ENCODE measurements around the gene TARBP2.
A peak's percentile ranks its signal among the peaks of the same experiment; 100 is the strongest.

Gene TARBP2

DNA sequence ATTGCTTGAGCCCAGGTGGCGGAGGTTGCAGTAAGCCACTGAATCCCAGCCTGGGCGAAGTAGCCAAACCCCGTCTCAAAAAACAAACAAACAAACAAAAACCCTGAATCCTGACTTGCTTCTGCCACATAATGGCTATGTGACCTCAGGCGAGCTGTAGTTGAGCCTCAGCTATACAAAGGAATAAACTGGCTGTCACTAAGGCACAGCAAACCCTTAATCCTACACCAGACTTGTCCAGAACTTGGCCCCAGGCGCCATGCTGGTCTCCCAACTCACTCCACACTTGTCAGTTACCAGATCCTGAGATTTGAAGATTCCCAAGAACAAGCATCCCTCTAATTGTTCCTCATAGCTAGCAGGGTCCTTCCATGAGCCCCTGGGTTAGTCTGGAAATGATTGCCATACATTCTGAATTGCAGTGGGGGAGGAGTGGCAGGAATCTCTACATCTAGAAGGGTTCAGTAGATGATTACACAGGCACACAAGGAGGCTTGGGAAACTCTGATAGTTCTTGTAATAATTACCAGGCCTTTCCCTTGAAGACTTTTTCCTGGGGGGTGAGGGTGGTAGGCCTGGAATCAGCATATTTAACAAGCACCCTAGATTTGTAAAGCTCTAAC is 11.7 kb upstream of the TARBP2 start:
- Histone ChIP-seq H3K9ac (ENCODE audit: low read depth, low read length) (no peak overlapping the region), H3K9me3 (ENCODE audit: control insufficient read depth, insufficient read depth, low read length) (no peaks in the 10 kb centered on the region), H3K27me3 (ENCODE audit: control insufficient read depth, insufficient read depth, low read length) (no peaks in the 10 kb centered on the region), H3K36me3 (ENCODE audit: control insufficient read depth, insufficient read depth, low read length) (peaks cover 18% of the 10 kb centered on the region), H3K4me3 (ENCODE audit: low read depth, low read length) (no peak overlapping the region), H3K4me1 (ENCODE audit: control insufficient read depth, insufficient read depth, low read length) (peaks cover 8% of the 10 kb centered on the region)

DNA sequence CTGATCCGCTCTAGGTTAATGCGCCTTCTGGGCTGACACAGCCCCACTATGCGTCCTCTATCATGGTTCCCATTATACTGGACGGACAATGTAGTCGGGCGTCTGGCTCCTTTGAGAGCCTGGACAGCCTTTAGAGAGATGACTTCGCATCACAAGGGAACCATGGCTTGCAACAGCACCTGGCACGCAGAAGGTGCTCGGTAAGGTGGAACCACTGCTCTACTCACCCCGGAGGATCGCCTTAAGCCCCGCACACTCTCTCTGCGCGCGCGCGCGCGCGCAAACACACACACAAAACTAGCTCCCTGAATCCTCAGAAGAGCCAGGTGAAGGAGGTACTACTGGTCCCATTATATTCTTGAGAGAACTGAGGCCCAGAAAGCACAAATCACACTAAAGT is 8.9 kb upstream of the TARBP2 start:
- no peaks in the 10 kb centered on the region for H3K27me3 ChIP-seq (ENCODE audit: control insufficient read depth, insufficient read depth, low read length)
- H3K36me3 ChIP-seq (ENCODE audit: control insufficient read depth, insufficient read depth, low read length), result no peaks in the 10 kb centered on the region
- peaks cover 16% of the 10 kb centered on the region for H3K4me1 ChIP-seq (ENCODE audit: control insufficient read depth, insufficient read depth, low read length)
- H3K4me3 ChIP-seq (ENCODE audit: low read depth, low read length), result peak overlapping the region; percentile 56
- peak overlapping the region; percentile 49 for H3K9ac ChIP-seq (ENCODE audit: low read depth, low read length)
- no peaks in the 10 kb centered on the region for H3K9me3 ChIP-seq (ENCODE audit: control insufficient read depth, insufficient read depth, low read length)

DNA sequence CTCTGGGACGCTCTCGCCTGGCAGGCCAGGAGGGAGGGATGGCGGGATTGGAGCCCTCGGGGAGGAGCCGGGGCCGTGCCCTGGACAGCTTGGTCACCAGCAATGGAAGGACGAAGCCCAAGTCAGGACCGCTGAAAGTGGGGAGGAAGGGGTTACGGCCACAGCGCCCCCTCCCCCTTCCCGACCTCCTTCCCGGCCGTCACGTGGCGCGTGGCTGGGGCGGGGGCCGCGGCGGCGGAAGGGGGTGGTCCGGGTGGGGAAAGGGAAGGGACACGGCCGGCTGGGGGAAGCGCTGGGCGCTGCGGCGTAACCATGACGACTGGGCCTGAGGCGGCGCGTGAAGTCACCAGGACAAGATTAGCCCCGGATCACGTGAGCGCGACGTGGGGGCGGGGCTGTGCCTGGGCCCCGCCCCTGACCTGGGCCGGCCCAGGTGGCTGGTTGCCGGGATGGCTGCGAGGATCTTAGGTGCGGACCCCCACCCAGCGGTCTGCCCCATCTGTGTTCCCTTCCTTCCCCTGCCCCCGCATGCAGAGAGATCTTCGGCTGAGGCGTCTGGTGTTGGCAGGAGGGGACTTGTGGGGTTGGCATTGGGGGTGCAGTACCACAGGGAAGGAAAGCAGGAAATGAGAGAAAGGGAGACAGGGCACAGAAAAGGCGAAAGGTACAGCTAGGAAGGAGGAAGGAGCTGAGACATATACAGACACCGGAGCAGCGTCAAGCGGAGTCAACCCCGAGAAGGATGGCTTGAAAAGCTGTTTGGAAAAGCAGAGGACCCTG is 8.1 kb upstream of the TARBP2 start:
- Histone ChIP-seq H3K36me3 (ENCODE audit: control insufficient read depth, insufficient read depth, low read length) (no peaks in the 10 kb centered on the region), H3K9ac (ENCODE audit: low read depth, low read length) (peak overlapping the region; percentile 51), H3K9me3 (ENCODE audit: control insufficient read depth, insufficient read depth, low read length) (no peaks in the 10 kb centered on the region), H3K4me3 (ENCODE audit: low read depth, low read length) (peak overlapping the region; percentile 65), H3K4me1 (ENCODE audit: control insufficient read depth, insufficient read depth, low read length) (peaks cover 20% of the 10 kb centered on the region), H3K27me3 (ENCODE audit: control insufficient read depth, insufficient read depth, low read length) (no peaks in the 10 kb centered on the region)

DNA sequence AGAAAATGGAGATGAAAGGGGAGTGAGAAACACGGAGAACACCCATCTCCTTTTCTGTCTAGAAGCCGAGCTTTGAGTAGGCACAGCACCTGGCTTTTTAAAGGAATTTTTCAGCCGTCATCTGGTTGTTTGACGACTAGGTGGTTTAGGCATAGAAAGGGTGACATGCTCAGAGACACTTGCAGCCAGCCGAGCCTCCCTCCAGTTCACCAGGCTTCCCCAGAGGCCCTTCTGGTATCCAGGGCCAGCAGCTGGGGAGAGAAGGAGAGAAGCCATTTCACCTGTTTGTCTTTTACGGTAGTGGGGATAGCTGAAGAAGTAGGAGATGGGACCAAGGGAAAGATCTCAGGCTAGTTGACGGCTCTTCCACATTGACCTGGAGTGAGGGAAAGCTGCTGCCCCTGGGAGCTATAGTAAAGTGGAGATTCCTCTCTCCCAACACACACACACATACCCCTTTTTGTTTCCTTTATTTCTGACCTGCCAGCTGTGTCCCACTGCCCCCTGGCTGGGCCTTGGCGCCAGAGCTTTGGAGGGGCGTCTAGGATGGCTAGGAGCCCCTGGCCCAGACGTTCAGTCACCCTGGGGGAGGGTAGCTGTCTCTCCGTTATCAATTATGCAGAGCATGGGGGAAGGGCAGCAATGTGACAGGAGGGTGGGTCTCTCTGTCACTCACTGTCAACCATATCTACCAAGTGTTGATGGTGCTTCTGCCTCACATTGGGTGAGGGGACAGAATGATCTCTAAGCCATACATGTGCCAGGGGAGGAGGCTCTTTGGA is 7.3 kb upstream of the TARBP2 start:
- H3K9me3 ChIP-seq (ENCODE audit: control insufficient read depth, insufficient read depth, low read length), result no peaks in the 10 kb centered on the region
- H3K4me3 ChIP-seq (ENCODE audit: low read depth, low read length), result peak overlapping the region; percentile 65
- H3K4me1 ChIP-seq (ENCODE audit: control insufficient read depth, insufficient read depth, low read length), result peaks cover 26% of the 10 kb centered on the region
- no peaks in the 10 kb centered on the region for H3K27me3 ChIP-seq (ENCODE audit: control insufficient read depth, insufficient read depth, low read length)
- no peaks in the 10 kb centered on the region for H3K36me3 ChIP-seq (ENCODE audit: control insufficient read depth, insufficient read depth, low read length)
- peak overlapping the region; percentile 51 for H3K9ac ChIP-seq (ENCODE audit: low read depth, low read length)

DNA sequence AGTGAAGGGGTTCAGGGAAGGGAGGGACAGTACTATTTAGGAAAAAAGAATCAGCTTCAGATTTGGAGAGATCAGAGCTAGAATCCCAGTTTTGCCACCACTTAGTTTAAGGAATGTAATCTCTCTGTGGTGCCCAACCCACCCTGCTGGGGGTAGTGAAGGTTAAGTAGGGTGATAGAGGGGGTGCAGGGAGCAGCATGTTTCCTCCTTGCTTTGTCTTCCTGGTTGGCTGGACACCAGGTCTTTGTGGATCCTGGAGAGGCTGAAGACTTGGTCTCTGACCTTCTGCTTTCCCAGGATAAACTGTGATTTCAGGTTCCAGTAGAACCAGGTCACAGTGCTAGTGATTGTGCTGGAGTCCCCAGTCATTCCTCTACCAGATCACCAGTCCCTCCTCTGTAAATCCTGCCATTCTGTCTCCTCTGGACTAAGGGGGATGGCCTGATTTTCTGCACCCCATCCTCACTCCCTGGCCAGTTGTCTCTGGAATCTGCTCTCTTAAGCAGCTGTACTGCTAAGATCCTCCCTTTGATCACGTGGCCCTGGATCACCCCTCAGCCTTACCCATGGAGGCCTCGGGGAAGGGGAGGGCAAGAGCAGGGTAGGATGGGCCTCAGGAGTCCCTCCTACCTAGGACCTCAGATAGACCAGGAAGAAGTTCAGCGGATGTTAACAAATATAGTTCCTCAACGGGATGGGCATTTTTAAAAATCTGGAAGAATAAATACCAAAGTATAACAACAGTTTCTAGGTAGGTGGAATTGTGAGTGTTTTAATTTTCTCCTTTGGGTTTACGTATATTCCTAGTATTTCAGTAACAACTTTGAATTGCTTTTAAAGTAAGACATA is 5.0 kb upstream of the TARBP2 start:
- Histone ChIP-seq H3K9me3 (ENCODE audit: control insufficient read depth, insufficient read depth, low read length) (no peaks in the 10 kb centered on the region), H3K36me3 (ENCODE audit: control insufficient read depth, insufficient read depth, low read length) (no peaks in the 10 kb centered on the region), H3K27me3 (ENCODE audit: control insufficient read depth, insufficient read depth, low read length) (no peaks in the 10 kb centered on the region), H3K4me3 (ENCODE audit: low read depth, low read length) (no peak overlapping the region), H3K9ac (ENCODE audit: low read depth, low read length) (peak overlapping the region; percentile 26), H3K4me1 (ENCODE audit: control insufficient read depth, insufficient read depth, low read length) (peaks cover 28% of the 10 kb centered on the region)

DNA sequence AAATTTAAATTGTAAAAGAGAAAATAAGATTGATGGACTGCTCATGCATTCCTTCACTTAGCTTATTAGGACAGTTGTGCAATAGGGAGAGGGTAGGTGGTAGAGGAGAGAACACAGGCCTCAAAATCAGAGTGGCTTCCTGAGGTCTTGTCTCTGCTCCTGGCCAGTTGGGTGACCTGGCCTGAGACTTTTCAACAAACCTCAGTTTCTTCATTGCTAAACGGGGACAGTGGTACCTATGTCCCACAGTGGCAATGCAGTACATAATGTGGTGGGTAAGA is 4.4 kb upstream of the TARBP2 start:
- Histone ChIP-seq H3K9ac (ENCODE audit: low read depth, low read length) (no peak overlapping the region), H3K27me3 (ENCODE audit: control insufficient read depth, insufficient read depth, low read length) (no peaks in the 10 kb centered on the region), H3K4me1 (ENCODE audit: control insufficient read depth, insufficient read depth, low read length) (peaks cover 30% of the 10 kb centered on the region), H3K4me3 (ENCODE audit: low read depth, low read length) (no peak overlapping the region), H3K36me3 (ENCODE audit: control insufficient read depth, insufficient read depth, low read length) (no peaks in the 10 kb centered on the region), H3K9me3 (ENCODE audit: control insufficient read depth, insufficient read depth, low read length) (no peaks in the 10 kb centered on the region)

DNA sequence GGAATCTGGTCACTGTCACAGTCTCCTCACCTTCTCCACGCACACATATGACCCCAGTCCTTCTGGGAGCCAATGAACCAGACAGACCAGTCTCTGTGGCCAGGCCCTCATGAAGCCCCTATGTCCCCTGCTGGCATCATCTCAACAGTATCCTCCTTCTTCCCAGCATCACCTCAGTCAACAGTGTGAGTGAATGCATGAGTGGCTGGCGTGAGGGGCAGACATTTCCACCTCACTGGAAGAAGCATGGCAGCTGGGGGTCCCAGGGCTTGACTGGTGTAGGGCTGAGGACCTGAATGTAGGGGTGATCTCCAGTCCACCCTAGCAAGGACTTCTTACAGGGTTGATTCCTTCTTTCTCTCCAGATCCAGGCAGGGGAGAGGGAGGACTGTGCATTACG is 3.6 kb upstream of the TARBP2 start:
- no peak overlapping the region for H3K4me3 ChIP-seq (ENCODE audit: low read depth, low read length)
- H3K36me3 ChIP-seq (ENCODE audit: control insufficient read depth, insufficient read depth, low read length), result no peaks in the 10 kb centered on the region
- H3K9ac ChIP-seq (ENCODE audit: low read depth, low read length), result no peak overlapping the region
- no peaks in the 10 kb centered on the region for H3K9me3 ChIP-seq (ENCODE audit: control insufficient read depth, insufficient read depth, low read length)
- H3K4me1 ChIP-seq (ENCODE audit: control insufficient read depth, insufficient read depth, low read length), result peaks cover 30% of the 10 kb centered on the region
- no peaks in the 10 kb centered on the region for H3K27me3 ChIP-seq (ENCODE audit: control insufficient read depth, insufficient read depth, low read length)

DNA sequence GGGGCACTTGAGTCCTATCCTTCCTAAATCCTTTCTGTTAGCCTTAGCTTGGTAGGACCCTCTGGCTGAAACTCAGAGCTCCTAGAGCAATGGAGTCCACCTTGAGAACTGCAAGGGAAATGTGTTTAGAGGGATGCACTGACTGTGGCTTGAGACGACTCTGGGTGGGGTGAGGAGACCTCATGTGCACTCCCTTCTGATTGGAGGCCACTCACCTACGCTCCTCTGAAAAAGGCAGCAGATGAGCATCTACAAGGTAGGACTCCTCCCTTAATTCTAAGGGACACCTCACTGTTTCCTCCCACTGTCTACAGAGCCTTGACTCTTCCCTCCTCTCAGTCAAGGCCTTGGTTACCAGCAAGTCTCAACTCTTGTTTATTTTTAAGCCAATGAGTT is 2.9 kb upstream of the TARBP2 start:
- H3K4me1 ChIP-seq (ENCODE audit: control insufficient read depth, insufficient read depth, low read length), result peaks cover 30% of the 10 kb centered on the region
- peaks cover under 1% of the 10 kb centered on the region for H3K36me3 ChIP-seq (ENCODE audit: control insufficient read depth, insufficient read depth, low read length)
- H3K9ac ChIP-seq (ENCODE audit: low read depth, low read length), result no peak overlapping the region
- H3K9me3 ChIP-seq (ENCODE audit: control insufficient read depth, insufficient read depth, low read length), result no peaks in the 10 kb centered on the region
- no peaks in the 10 kb centered on the region for H3K27me3 ChIP-seq (ENCODE audit: control insufficient read depth, insufficient read depth, low read length)
- H3K4me3 ChIP-seq (ENCODE audit: low read depth, low read length), result peak overlapping the region; percentile 88

DNA sequence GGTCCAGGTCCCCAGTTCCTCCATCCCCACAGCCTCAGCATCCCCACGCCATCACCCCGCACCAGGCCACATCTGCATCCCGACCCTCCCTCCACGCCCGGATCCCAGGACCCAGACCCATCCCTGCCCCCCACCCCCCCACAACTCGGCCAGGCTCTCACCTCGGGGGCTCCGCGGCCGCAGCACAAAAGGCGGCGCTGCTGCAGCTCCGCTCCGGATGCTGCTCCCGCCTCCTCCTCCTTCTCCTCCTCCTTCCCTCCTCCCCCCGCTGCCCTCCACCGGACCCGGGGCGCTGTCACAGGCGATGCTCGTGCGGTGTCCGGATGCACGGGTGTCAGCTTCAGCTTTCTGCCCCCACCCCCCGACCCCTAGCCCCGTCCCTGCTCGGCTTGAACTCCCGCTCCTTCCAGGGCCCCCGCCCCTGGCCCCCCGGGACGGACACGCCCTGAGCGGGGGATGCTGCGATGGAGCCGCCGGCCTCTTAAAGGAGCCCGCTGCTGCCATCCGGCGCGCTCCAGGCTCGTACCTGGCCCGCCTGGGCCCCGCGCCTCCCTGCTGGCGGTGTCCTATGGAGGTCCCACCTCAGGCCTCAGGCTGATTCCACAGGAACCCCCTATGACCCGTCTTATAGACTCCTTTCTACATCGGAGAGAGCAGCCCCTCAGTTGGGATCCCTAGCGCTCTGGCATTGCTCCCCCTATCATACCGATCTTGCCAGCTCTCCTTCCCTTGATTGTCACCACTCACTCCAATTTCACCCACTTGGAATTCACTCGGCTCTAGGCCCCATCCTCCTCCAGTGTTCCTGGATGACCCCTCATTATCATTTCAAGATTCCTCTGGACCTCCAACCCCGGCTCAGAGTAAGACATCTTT is 1.6 kb upstream of the TARBP2 start, which contains the start of gene MAP3K12:
Gene MAP3K12, minus strand, starts transcription at position 193 of the 876 bp plus-strand sequence. CDS start 12,067 bp downstream, outside the sequence.
- Histone ChIP-seq H3K4me1 (ENCODE audit: control insufficient read depth, insufficient read depth, low read length) (peaks cover 23% of the 10 kb centered on the region), H3K9me3 (ENCODE audit: control insufficient read depth, insufficient read depth, low read length) (no peaks in the 10 kb centered on the region), H3K27me3 (ENCODE audit: control insufficient read depth, insufficient read depth, low read length) (no peaks in the 10 kb centered on the region), H3K4me3 (ENCODE audit: low read depth, low read length) (peak within 1 kb of the TSS; percentile 88), H3K36me3 (ENCODE audit: control insufficient read depth, insufficient read depth, low read length) (peaks cover 10% of the 10 kb centered on the region), H3K9ac (ENCODE audit: low read depth, low read length) (peak within 1 kb of the TSS; percentile 50)

DNA sequence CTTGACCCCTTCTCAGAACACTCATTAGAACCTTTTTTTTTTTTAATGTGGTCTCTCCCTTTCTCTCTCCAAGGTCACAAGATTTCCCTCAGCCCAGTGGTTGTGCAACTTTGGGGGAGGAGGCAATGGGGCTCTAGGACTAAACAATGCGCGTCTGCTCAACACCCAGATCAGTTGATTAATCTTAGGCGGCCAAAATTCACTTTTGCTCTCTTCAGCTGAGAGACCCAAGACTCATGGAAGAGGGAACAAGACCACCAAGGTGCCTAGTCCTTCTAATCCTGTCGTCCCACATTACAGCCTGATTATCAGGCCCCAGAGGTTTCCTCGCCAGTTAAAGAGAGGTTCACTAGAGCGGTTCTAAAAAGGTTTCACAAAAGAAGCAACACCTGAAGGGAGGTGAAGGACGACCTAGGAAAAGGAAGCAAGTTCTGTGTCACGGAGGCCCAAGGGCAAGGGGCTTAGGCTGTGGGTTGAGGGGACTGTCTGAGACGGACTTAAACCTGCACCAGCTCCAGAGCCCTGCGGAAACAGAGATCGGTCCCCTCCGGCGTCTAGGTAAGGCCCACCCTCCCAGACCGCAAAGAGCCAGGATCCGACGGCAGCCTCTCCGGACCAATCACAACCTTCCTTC is 824 bp upstream of the TARBP2 start:
- Histone ChIP-seq H3K4me3 (ENCODE audit: low read depth, low read length) (peak overlapping the region; percentile 88), H3K36me3 (ENCODE audit: control insufficient read depth, insufficient read depth, low read length) (peaks cover 18% of the 10 kb centered on the region), H3K4me1 (ENCODE audit: control insufficient read depth, insufficient read depth, low read length) (peaks cover 23% of the 10 kb centered on the region), H3K9ac (ENCODE audit: low read depth, low read length) (no peak overlapping the region), H3K9me3 (ENCODE audit: control insufficient read depth, insufficient read depth, low read length) (no peaks in the 10 kb centered on the region), H3K27me3 (ENCODE audit: control insufficient read depth, insufficient read depth, low read length) (no peaks in the 10 kb centered on the region)
